GM19193 (cell line): ENCODE results near the gene DLGAP1.

Source experiments
- POLR2A ChIP-seq: IDR thresholded peaks from 4 replicates; pipeline ENCODE4 v1.6.1; 2011; ENCODE audit not compliant: insufficient read depth, insufficient read length; ENCODE audit errors: extremely low read depth

DLGAP1 gene

DNA sequence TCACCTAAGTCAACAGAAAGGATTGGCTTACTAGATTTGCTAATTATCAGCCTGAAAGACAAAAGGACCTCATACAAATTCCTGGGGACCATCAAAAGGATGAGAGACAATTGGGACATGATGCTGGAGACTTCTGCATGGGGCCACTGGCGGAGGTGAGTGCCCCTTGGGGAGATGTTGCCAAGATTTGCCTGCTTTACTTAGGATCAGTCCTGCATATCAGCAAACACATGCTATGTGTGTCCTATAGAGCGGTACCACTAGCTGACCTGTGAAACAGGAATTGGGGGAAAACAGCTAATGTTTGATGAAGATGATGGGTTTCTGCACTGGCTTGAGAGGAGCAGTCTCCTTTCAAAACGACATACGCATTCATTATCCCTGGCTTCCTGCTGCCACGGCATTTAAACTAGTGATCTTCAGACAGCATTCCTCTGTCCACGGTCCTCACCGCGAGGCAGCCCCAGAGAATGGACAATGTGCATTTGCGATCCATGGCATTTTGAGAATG, 901.0 kb downstream of the DLGAP1 start:
- no peak for TF ChIP-seq POLR2A

DNA sequence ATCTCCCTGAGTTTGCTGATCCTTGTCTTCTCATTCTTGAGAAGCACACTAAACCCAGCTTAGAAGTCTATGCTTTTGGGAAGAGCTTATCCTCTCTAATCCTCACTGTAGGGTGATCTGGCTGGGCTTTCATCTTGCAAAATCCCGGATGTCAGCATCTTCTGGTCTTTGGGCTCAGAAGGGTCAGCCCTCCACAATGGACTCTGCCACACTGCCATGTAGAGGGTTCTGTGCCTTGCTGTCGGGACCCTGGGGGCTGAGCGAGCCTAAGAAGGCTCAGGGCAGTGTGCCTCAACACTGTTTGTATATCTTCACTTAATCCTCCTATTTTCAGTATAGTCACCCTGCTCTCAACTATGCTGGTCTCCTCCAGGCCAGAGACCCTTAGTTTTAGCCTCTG, 902.8 kb downstream of the DLGAP1 start:
- no peak for TF ChIP-seq POLR2A

DNA sequence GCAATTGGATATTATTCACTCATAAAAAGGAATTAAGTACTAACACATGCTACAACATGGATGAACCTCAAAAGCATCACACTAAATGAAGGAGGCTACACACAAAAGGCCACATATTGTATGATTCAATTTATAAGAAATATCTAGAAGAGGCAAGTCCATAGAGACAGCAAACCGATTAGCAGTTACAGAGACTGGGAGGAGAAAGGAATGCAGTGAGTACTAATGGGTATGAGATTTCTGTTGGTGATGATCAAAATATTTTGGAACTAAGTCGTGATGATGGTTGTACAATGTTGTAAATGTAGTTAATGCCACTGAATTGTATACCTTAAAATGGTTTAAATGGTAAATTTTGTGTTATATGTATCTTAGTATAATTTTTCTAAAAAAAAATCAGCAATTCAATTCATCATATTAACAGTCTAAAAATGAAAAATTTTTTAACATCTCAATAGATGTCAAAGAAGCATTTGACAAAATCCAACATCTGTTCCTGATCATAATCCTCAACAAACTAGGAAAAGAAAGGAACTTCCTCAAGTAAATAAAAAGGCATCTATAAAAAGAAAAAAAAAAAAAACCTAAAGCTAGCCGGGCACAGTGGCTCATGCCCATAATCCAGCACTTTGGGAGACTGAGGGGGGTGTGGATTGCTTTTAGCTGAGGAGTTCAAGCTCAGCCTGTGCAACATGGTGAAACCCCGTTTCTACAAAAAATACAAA, 907.1 kb downstream of the DLGAP1 start:
- no peak for TF ChIP-seq POLR2A

DNA sequence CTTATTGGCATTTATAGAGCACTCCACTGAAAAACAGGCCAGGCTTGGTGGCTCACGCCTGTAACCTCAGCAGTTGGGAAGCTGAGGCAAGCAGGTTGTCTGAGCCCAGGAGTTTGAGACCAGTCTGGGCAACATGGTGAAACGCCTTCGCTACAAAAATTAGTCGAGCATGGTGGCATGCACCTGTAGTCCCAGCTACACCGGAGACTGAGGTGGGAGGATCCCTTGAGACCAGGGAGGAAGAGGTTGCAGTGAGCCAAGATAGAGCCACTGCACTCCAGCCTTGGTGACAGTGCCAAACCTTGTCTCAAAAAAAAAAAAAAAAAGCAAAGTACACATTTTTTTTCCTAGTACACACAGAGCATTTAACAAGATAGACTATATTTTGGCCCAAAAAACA, 909.0 kb downstream of the DLGAP1 start:
- no peak for TF ChIP-seq POLR2A

DNA sequence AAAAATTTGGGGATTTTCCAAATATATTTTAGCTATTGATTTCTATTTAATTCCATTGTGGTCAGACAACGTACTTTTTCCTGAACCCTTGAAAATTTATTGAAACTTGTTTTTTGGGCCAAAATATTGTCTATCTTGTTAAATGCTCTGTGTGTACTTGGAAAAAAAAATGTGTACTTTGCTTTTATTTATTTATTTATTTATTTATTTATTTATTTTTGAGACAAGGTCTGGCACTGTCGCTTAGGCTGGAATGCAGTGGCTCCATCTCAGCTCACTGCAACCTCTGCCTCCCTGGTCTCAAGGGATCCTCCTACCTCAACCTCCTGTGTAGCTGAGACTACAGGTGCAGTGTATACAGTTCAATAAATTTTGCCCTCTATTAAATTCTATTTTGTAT, 910.6 kb downstream of the DLGAP1 start:
- no peak for TF ChIP-seq POLR2A

DNA sequence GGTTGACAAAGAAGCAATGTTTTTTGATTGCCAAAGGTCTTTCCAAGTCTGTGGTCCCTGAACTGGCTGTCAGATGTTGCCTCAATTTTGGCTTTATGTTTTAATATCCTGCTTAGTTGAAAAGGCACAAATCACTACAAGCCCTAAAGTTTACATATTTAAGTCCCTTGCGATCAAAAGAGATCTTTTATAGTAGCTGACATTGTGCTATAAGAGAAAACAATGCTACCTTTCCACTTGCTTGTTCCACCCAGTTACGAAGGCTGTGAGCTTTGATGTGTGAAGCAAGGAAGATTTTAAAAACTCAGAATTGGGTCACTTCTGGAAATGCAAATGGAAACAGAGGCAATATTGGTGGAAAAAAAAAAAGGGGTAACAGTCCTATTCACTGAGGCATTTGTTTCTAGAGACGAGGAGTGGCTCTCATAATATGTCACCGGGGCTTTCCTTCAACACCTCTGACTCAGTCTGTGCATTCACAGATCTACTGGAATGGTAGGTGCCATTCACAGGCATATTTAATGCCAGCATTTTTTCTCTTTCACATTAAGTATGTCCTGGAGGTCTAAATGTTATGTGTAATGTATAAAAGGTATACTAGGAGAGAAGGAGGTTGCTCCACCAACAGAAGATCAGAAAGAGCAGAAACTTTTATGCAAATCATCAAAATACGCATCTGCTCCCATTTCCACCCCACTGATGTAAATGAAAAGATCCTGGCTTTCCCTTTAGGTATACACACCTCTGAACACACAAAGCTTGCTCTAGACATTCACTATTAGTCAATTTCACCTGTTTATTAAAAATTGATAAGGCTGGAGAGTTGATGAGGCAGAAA, 913.3 kb downstream of the DLGAP1 start:
- no peak for TF ChIP-seq POLR2A

DNA sequence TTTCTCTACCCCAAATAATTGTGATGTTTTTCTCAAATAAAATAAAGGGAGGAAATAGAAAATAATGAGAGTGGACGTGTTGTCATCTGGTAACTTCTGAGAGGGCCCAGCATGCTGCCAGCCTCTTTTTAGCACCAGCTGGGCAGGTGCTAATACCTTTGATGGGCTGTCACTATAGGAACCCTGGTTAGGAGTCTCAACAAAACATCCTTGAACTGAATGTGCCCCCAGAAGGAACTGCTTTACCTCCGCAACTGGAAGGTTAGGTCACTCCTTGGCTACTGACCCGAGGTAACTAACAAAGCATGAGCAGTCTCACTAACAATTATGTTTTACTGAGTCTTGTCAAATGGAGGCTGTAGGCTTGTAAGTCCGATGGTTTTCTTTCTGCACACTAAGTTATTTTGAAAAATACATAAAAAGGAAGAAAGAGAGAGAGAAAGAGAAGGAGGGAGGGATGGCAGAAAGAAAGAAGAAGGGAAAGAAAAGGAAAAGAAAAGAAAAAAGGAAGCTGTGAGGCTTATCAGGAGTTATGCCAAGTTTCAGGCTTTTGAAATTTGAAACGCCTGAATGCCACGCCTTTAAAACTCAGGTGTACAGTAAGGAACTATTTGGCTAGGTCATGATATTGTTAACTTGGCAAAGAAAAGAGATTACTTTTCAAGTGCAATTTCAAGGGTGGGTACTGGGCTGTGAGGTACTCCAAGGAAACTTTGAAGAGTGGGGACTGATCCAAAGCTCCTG, 914.1 kb downstream of the DLGAP1 start:
- no peak for TF ChIP-seq POLR2A

DNA sequence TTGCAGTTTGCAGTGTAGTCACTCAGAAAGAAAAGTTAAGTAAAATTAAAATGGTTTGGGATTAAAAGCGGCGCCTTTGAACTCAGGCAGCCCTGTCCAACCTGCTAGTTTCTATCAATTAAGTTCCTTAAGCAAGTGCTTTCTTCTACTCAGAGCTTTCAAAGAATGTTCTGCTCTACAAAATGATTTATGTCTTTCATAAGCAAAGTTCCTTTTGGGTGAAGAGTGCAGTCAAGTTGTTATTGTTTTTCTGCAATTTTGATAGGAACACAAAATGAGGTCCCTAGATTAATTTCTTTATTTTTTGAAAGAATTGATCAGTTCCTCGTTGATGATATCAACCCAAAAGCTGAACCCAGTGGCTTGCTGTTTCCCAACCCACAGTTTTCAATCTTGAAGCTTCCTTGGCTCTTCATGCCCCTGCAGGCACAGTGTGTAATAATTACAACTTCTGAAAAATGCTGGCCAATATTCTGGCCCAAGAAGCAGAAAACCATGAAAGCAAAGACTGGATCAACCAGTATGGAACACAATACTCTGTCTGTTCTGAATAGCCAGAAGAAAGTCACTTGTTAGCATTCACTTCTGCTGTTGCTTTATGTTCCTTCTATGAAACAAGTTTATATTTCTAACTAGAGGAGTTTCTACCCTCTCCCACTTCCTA, 916.0 kb downstream of the DLGAP1 start:
- TF ChIP-seq POLR2A, result no peak

DNA sequence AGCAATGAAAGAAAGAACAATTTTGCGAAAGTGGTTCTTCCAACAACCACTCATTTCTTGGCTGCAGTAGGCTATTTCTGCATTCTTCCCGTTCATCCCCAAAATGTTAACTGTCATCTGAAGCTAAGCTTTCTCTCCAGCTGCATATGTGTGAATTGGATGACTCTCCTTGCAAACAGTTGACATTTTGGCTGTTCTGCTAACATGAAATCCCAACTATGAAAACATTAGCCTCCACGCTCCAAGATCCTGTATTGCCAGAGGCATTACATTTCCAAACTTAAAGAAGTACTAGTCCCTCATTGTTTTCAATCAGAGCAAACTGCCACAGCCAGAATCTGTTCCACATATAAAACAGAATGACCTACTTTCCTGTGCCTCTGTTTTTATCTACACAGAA, 916.7 kb downstream of the DLGAP1 start:
- no peak for TF ChIP-seq POLR2A

DNA sequence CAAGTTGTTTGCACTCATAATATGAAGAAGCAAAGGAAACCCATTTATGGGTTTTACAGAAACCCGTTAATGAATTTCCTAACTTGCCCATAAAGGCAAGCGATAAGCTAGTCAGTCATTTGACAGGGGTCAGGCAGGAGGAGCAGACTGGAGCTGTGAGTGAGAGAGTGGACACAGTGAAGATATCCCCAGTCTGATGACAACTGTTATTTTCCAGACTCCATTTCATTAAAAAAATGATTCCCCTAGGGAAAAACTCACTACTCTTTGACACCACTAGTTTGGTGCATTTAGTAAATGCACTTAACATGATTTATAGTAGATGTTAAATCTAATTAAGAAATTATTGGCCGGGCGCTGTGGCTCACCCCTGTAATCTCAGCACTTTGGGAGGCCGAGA, 924.3 kb downstream of the DLGAP1 start:
- no peak for TF ChIP-seq POLR2A

DNA sequence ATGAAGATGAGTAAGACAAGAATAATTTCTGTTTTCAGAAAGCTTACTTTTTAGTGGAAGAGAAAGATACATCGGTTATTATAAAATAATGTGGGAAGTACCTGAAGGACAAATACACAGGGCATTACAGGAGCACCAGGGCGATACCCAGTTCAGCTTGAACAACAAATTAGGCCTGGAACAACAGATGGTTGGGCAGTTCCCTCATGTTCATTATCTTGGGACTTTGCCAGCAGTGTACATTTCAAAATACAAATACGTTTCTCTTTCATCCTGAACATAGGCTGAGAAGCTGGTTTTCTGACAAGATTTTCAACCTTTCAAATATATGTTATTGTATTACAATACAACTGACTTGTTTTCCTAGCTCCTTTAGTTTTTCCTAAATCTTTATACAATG, 925.5 kb downstream of the DLGAP1 start:
- TF ChIP-seq POLR2A, result no peak

DNA sequence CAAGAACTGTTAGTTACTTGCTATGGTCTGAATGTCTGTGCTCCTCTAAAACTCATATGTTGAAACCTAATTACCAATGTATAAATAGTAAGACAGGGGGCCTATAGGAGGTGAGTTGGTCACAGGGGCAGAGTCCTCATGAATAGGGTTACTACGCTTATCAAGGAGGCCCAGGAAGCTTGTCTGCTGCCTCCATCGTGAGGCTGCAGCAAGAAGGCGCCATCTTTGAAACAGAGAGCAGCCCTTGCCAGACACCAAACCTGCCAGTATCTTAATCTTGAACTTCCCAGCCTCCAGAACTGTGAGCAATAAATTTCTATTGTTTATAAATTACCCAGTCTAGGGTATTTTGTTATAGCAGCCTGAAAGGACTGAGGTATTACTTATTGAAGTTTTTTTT, 926.0 kb downstream of the DLGAP1 start:
- no peak for TF ChIP-seq POLR2A

DNA sequence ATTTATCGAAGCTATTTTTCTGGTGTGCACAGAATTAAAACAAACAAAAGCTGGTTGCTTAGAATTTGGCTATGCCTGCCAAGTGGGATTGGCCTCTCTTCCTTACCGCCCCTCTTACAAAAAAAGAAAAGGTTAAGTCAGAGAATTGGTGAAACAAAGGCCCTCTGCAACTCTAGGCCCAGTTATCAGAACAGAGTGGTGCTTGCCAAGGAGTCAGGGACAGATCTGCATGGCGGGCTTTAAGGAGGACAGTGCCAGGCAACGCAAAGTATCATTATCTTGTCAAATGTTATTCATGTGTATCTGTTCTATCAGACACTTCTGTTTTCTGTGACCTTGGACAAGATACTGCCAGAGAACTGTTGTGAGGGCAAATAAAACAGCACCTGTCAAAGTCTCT, 926.9 kb downstream of the DLGAP1 start:
- no peak for TF ChIP-seq POLR2A

DNA sequence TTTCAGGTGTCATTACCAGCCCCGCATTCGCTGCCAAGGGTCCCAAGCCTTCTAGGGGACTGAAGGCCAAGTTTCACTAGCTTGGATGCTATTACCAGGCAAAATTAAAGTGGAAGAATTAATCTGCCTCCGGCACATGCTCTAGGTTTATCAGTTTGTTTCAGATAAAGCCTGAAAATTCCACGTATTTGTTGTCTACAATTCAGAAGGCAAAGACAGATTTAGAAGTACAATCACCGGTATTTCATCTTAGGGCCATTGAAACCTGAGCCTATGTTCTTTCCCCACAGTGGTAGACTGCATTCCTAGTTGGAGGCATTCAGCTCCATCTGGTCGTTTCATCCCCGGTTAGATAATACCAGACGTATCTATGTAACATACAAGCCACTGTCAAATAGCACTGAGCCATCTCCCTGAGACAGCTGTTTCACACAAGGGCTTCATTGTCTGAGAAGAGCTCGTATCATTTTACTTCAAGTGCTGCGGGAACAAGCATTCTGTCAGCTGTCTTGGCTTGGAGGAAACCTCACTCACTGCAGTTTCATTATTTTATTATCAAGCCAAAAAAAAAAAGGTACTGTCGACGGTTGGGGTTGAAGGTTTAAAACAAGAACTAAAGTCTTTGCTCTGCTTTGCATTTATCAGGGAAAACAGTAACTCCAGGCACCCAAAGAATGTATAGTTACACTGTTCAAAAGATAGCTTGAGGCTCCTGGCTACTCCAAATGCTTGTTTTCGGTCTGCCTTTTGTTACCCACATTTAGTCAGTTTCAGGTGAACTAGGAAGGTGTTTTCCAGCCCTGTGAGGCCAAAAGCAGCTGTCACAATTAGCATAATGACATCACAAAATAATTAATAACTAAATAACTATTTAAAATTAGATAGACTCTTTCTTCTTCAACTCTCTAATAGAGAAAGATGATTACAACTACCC, 928.4 kb downstream of the DLGAP1 start:
- TF ChIP-seq POLR2A, result no peak
